Kidney epithelial cell (primary cell): ENCODE data around the gene NDUFA12. TPM values are rescaled to one million over a fixed set of nuclear protein-coding genes. Genes with fewer than 3 reads are reported as not detected.
A peak's percentile ranks its signal among the peaks of the same experiment; 100 is the strongest.

Experiments used
- DNase-seq: peaks from one replicate; pipeline ENCODE4 v3.0.0-alpha.2; 2010; ENCODE audit warnings: low read depth
- H3K27me3 ChIP-seq: 2 replicates; pipeline ENCODE4 v1.6.0; 2011; ENCODE audit warnings: low read length; ENCODE audit not compliant: control insufficient read depth, insufficient read depth
- H3K36me3 ChIP-seq: 2 replicates; pipeline ENCODE4 v1.5.1; 2011; ENCODE audit warnings: low read length; ENCODE audit not compliant: control insufficient read depth, insufficient read depth
- H3K4me3 ChIP-seq: 2 replicates; pipeline ENCODE4 v1.5.1; 2011; ENCODE audit warnings: low read depth, mild to moderate bottlenecking, control low read depth, low read length
- CTCF ChIP-seq: IDR thresholded peaks from 2 replicates; pipeline ENCODE4 v1.5.1; 2011; ENCODE audit warnings: mild to moderate bottlenecking, moderate library complexity, low read length, control low read depth, inconsistent platforms; ENCODE audit not compliant: insufficient read depth, poor library complexity, severe bottlenecking
- total RNA-seq: library from RNA; depleted of rRNA; stranded (reverse); fragments of >200 nt; gene quantifications from 2 replicates; pipeline ENCODE4 v1.2.3, GENCODE V29; 2015

Gene NDUFA12
- total RNA-seq, 1 donor from 2014 or later = 123 TPM

GRCh38 chr12:94948232-94948810, 55.2 kb downstream of the NDUFA12 start:
- DNase-seq = no peak
- no peak for TF ChIP-seq CTCF

GRCh38 chr12:94942663-94943062, 60.8 kb downstream of the NDUFA12 start:
- Histone ChIP-seq H3K4me3 (no peak overlapping the region), H3K36me3 (no peaks in the 10 kb centered on the region), H3K27me3 (no peaks in the 10 kb centered on the region)
- no peak for TF ChIP-seq CTCF
- DNase-seq = no peak

More at GRCh38 chr12:94948232-94948810, 55.2 kb downstream of the NDUFA12 start:
- Histone ChIP-seq H3K36me3 (no peaks in the 10 kb centered on the region), H3K27me3 (no peaks in the 10 kb centered on the region), H3K4me3 (no peak overlapping the region)

GRCh38 chr12:94941440-94941862, 62.0 kb downstream of the NDUFA12 start:
- no peak overlapping the region for H3K4me3 ChIP-seq
- no peak for TF ChIP-seq CTCF
- no peaks in the 10 kb centered on the region for H3K27me3 ChIP-seq
- peak; percentile 34 for DNase-seq
- H3K36me3 ChIP-seq = no peaks in the 10 kb centered on the region

GRCh38 chr12:94940771-94941170, 62.7 kb downstream of the NDUFA12 start:
- no peaks in the 10 kb centered on the region for H3K36me3 ChIP-seq
- no peaks in the 10 kb centered on the region for H3K27me3 ChIP-seq
- TF ChIP-seq CTCF = no peak
- DNase-seq = no peak
- H3K4me3 ChIP-seq = no peak overlapping the region

GRCh38 chr12:94938583-94938982, 64.9 kb downstream of the NDUFA12 start:
- Histone ChIP-seq H3K36me3 (no peaks in the 10 kb centered on the region), H3K27me3 (no peaks in the 10 kb centered on the region), H3K4me3 (no peak overlapping the region)
- TF ChIP-seq CTCF = no peak
- DNase-seq = no peak

GRCh38 chr12:94930772-94931171, 72.7 kb downstream of the NDUFA12 start:
- no peak for TF ChIP-seq CTCF
- H3K36me3 ChIP-seq = no peaks in the 10 kb centered on the region
- DNase-seq = no peak
- no peak overlapping the region for H3K4me3 ChIP-seq
- no peaks in the 10 kb centered on the region for H3K27me3 ChIP-seq
